Measurements from ENCODE around the gene NDUFAF7. TPM values are rescaled to one million over a fixed set of nuclear protein-coding genes. Genes with fewer than 3 reads are reported as not detected.

NDUFAF7 gene
- total RNA-seq, 4 donors from 2014 or later: 11.9 to 17.3 (median 12.5) TPM

- TF ChIP-seq, protein P1, sequence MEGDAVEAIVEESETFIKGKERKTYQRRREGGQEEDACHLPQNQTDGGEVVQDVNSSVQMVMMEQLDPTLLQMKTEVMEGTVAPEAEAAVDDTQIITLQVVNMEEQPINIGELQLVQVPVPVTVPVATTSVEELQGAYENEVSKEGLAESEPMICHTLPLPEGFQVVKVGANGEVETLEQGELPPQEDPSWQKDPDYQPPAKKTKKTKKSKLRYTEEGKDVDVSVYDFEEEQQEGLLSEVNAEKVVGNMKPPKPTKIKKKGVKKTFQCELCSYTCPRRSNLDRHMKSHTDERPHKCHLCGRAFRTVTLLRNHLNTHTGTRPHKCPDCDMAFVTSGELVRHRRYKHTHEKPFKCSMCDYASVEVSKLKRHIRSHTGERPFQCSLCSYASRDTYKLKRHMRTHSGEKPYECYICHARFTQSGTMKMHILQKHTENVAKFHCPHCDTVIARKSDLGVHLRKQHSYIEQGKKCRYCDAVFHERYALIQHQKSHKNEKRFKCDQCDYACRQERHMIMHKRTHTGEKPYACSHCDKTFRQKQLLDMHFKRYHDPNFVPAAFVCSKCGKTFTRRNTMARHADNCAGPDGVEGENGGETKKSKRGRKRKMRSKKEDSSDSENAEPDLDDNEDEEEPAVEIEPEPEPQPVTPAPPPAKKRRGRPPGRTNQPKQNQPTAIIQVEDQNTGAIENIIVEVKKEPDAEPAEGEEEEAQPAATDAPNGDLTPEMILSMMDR (IDR thresholded peaks at IDR 0.05): no peak
- no peak for DNase-seq (ENCODE audit: low spot score)
- no peak for ATAC-seq (ENCODE audit: low FRiP score)
These were observed 36.2 kb downstream of the NDUFAF7 start for GRCh38 chr2:37267685-37268084.

DNA sequence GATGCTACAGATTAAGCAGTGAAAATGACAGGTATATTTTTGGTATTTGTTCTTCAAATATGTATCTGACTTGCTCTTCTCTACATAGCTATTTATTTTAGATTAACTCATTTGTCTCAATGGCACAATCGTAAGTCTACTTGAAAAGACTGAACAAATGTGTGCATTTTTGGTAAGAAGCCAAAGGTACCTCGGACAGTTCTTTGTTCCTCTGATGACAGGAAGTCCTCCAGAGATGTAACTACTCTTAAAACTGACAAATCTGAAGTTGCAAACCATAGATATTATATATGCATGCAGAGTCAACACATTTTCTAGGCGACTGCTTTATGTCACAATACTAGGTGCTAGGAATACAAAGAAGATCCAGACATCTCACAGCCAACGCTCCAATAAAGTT lies 36.7 kb downstream of the NDUFAF7 start:
- ATAC-seq (ENCODE audit: low FRiP score) (no peak), DNase-seq (ENCODE audit: low spot score) (no peak)
- TF ChIP-seq, protein P1 (IDR thresholded peaks at IDR 0.05): no peak

DNA sequence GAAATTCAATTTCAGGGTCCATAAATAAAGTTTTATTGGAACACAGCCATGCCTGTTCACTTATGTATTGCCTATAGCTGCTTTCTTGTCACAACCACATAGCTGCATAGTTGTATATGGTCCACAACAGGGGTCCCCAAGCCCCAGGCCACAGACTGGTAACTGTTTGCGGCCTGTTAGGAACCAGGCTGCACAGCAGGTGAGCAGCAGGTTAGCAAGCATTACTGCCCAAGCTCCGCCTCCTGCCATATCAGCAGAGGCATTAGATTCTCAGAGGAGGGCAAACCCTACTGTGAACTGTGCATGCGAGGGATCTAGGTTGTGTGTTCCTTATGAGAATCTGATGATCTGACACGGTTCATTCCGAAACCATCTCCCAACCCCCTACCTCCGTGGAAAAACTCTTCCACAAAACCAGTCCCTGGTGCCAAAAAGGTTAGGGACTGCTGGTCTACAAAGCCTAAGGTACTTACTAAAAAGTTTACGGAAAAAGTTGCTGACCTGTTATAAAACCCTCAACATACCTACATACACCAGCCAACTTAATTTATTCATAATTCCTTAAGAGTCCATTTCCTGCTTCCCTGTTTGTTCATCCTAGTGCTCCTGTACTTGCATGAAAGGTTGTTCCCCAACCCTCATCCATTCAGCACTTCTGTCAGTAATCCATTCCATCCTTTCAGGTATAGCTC lies 40.1 kb downstream of the NDUFAF7 start:
- DNase-seq (ENCODE audit: low spot score) (no peak), ATAC-seq (ENCODE audit: low FRiP score) (no peak)
- TF ChIP-seq, protein P1 (IDR thresholded peaks at IDR 0.05): no peak

DNA sequence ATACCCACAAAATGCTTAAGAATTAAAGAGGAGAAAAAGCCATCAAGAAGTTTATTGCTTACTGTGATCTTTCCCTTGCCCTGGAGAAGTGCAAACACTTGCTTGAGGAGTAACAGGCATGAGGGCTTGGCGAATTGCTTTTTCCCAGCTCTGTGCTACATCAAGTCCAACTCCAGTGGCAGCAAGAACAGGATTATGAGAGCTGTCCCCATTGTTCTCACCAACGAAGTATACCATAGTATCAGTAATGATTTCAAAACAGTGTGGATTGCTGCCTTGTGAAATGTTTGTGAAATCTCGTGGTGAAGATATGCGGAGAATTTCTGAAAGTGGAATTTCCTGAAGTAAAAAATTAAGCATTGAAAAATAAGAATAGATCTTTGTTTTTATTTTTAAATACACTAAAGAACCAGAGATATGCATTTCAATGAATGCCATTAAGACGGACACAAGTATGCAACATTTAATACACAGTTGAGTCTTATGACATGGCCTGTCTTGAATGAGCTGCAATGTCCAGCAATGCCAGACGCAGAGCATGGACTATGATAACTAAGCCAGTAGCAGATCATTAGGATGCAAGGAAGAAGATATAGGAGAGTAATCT lies 43.0 kb downstream of the NDUFAF7 start:
- TF ChIP-seq, protein P1 (IDR thresholded peaks at IDR 0.05): no peak
- no peak for ATAC-seq (ENCODE audit: low FRiP score)

DNA sequence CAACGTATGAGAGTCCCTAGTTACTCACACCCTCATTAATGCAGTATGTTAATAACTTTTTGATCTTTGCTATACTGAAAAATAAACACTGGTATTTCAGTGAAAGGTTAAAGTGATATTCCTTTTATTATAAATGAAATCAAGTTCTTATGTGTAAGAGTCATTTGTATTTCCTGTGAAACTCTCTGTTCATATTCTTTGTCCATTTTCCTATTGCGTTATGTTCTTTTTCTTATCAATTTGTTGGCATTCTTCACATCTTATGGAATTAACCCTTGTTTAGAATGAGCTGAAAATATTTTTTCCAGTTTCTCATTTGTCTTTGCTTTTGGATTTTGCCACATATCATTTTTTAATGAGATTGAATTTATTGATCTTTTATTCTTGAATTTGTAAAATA lies 44.8 kb downstream of the NDUFAF7 start:
- no peak for DNase-seq (ENCODE audit: low spot score)
- ATAC-seq (ENCODE audit: low FRiP score): no peak
- TF ChIP-seq, protein P1 (IDR thresholded peaks at IDR 0.05): no peak

More for the DNA sequence above, 43.0 kb downstream of the NDUFAF7 start:
- no peak for DNase-seq (ENCODE audit: low spot score)

GRCh38 chr2:37281916-37282315 lies 50.5 kb downstream of the NDUFAF7 start:
- TF ChIP-seq, protein P1 (IDR thresholded peaks at IDR 0.05): no peak
- ATAC-seq (ENCODE audit: low FRiP score) (no peak), DNase-seq (ENCODE audit: low spot score) (no peak)

DNA sequence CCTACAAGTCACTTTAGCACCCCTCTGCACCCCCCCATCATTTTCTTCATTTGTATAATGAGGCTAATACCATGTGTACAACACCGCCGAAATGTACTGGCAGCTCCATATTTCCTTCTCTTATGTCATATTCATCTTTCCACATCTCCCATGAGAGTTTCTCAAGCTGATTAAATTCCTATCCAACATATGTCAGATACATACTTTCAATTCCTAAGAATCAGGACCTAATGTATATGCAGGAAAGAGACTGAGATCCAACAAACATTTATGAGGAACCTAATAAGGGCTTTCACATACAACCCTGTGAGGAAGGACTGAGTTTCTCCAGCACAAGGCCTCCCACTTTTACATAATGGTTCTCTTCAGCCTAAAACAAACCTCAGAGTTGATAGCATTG lies 51.3 kb downstream of the NDUFAF7 start:
- TF ChIP-seq, protein P1 (IDR thresholded peaks at IDR 0.05): no peak
- ATAC-seq (ENCODE audit: low FRiP score) (no peak), DNase-seq (ENCODE audit: low spot score) (no peak)

All from omental fat pad (tissue), 4 donors.